Measurements from ENCODE around the gene PIK3CD. TPM values are rescaled to one million over a fixed set of nuclear protein-coding genes. Genes with fewer than 3 reads are reported as not detected.

The PIK3CD gene
- total RNA-seq, 1 donor from 2014 or later = 13.0 TPM

DNA sequence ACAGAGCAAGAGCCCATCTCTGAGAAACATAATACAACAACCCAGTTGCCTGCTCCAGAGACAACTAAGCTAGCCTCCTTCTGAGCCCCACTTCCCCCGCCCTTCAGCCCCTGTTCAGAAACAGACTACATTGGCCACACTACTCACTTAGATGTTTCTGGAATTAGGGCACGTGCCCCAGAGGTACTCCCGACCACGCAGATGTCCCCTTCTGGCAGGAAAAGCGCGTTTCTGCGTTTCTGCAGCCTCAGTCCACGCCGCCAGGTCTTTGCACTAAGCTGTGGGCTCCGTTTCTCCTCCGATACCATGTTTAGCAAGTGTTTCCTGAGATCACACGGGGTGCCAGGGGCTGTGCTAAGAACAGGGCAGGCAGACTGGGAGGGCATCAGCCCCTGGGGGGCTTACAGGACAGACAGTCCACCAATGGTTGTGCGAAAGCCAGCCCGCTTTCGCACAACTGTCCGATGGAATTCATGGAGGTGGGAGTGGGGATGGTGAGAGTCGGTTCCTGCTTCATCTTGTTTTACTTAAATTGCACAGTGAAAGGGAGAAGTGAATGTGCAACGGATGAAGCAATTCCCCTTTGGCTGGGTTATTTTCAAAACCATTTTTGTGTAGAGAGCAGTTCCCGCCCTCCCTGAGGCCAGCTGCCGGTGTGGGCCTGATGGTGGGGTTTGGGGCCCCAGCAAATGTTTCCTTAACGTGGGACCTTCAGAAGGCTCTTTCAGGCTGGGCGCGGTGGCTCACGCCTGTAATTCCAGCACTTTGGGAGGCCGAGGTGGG is 2.7 kb downstream of the PIK3CD start:
- DNase-seq (ENCODE audit: extremely low spot score in 2 of 2) = no peak
- TF ChIP-seq POLR2A (IDR thresholded peaks at IDR 0.05) (no peak), POLR2AphosphoS5 (IDR thresholded peaks at IDR 0.05; ENCODE audit: insufficient read depth in 1 of 2, low read depth in 1 of 2) (no peak)
- H3K27me3 ChIP-seq = no peaks in the 10 kb centered on the region

DNA sequence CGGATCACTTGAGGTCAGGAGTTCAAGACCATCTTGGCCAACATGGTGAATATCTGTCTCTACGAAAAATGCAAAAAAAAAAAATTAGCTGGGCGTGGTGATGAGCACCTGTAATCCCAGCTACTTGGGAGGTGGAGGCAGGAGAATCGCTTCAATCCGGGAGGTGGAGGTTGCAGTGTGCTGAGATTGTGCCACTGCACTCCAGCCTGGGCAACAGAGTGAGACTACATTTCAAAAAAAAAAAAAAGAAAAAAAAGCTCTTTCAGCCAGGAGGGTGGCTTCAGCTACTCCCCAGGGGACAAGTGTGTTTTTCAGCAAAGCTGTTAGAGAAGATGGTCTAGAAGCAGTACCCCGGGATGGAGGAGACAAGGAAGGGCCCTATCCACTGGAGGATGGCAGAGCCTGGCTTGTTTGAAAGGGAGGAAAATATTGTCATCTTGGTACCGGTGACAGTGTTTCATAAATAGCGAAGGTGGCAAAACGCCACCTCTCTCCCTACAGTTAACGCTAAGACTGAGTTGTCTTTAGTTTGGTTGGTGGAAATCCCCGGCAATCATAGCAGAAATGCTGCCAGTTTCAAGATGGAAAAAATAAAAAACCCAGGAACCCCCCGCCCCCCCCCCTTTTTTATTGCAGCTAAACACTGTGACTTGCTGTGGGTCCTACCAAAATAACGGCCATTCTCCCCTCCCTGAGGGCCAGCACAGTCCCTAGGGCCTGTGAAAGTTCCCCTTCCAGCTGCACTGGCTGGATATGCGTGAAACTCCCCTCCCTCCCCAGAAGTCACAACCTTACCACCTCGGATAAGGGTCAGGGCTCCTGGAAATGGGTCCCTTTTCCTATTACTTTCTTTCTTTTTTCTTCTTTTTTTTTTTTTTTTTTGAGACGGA is 3.5 kb downstream of the PIK3CD start:
- Histone ChIP-seq H3K4me1 (peaks cover 17% of the 10 kb centered on the region), H3K4me3 (no peak overlapping the region), H3K36me3 (no peaks in the 10 kb centered on the region), H3K27ac (no peak overlapping the region), H3K9me3 (no peaks in the 10 kb centered on the region), H3K27me3 (no peaks in the 10 kb centered on the region)
- intact Hi-C loops (cut with DNase I) = no loop called here
- DNase-seq (ENCODE audit: extremely low spot score in 2 of 2) = no peak
- TF ChIP-seq, protein P1, sequence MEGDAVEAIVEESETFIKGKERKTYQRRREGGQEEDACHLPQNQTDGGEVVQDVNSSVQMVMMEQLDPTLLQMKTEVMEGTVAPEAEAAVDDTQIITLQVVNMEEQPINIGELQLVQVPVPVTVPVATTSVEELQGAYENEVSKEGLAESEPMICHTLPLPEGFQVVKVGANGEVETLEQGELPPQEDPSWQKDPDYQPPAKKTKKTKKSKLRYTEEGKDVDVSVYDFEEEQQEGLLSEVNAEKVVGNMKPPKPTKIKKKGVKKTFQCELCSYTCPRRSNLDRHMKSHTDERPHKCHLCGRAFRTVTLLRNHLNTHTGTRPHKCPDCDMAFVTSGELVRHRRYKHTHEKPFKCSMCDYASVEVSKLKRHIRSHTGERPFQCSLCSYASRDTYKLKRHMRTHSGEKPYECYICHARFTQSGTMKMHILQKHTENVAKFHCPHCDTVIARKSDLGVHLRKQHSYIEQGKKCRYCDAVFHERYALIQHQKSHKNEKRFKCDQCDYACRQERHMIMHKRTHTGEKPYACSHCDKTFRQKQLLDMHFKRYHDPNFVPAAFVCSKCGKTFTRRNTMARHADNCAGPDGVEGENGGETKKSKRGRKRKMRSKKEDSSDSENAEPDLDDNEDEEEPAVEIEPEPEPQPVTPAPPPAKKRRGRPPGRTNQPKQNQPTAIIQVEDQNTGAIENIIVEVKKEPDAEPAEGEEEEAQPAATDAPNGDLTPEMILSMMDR (IDR thresholded peaks at IDR 0.05) = no peak
- TF ChIP-seq POLR2A (IDR thresholded peaks at IDR 0.05) = no peak
- no peak for TF ChIP-seq POLR2AphosphoS5 (IDR thresholded peaks at IDR 0.05; ENCODE audit: insufficient read depth in 1 of 2, low read depth in 1 of 2)

More for the DNA sequence above, 2.7 kb downstream of the PIK3CD start:
- no peak overlapping the region for H3K4me3 ChIP-seq
- no peak overlapping the region for H3K27ac ChIP-seq
- H3K4me1 ChIP-seq = peaks cover 11% of the 10 kb centered on the region
- intact Hi-C loops (cut with DNase I) = no loop called here
- no peaks in the 10 kb centered on the region for H3K9me3 ChIP-seq
- H3K36me3 ChIP-seq = no peaks in the 10 kb centered on the region

DNA sequence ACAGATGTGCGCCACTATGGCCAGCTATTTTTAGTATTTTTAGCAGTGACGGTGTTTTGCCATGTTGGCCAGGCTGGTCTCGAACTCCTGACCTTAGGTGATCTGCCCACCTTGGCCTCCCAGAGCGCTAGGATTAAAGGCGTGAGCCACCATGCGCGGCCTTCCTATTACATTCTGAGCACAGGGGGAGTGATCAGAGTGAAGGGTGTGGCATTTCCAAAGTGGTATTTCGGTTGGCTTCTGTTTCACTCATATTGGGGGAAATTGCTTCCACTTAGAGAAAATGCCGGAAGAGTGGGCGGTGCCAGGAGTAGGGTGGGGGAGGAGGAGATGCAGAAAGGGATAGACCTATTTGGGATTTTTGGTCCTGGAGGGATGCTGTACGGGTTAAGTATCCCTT is 4.3 kb downstream of the PIK3CD start:
- Histone ChIP-seq H3K36me3 (no peaks in the 10 kb centered on the region), H3K4me1 (peaks cover 17% of the 10 kb centered on the region), H3K27me3 (no peaks in the 10 kb centered on the region), H3K27ac (no peak overlapping the region), H3K9me3 (no peaks in the 10 kb centered on the region), H3K4me3 (no peak overlapping the region)
- DNase-seq (ENCODE audit: extremely low spot score in 2 of 2) = no peak
- TF ChIP-seq, protein P1 (IDR thresholded peaks at IDR 0.05) = no peak
- no peak for TF ChIP-seq POLR2A (IDR thresholded peaks at IDR 0.05)
- no peak for TF ChIP-seq POLR2AphosphoS5 (IDR thresholded peaks at IDR 0.05; ENCODE audit: insufficient read depth in 1 of 2, low read depth in 1 of 2)
- intact Hi-C loops (cut with DNase I) = no loop called here

DNA sequence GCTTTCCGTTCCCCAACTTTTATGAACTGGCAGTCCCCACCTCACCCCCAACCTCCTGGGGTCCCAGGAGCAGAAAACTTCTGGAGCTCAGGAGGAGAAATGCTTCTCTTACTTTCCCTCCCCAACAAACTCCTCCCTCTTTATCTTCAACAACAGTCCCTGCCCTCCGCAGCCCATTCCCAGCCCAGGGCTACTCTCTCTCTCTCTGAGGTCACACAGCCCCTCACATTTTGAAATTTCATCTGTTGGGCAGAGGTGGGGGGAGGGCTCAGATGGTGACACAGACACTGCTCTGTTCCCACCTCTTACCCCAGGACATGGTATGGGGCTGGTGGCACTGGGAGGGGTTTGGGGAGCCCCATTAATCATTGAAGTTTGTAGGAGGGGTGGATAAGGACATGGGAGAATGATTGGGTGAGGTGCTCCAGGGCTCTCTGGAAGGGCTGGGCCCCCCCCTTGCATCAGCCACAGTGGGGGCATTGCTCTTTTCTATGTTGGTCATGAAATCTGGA is 6.0 kb downstream of the PIK3CD start:
- intact Hi-C loops (cut with DNase I) = no loop called here
- no peak for DNase-seq (ENCODE audit: extremely low spot score in 2 of 2)
- TF ChIP-seq POLR2AphosphoS5 (IDR thresholded peaks at IDR 0.05; ENCODE audit: insufficient read depth in 1 of 2, low read depth in 1 of 2) (no peak), POLR2A (IDR thresholded peaks at IDR 0.05) (no peak)
- TF ChIP-seq, protein P1 (IDR thresholded peaks at IDR 0.05) = no peak
- peaks cover 12% of the 10 kb centered on the region for H3K4me1 ChIP-seq
- no peaks in the 10 kb centered on the region for H3K27me3 ChIP-seq
- H3K36me3 ChIP-seq = no peaks in the 10 kb centered on the region
- no peak overlapping the region for H3K27ac ChIP-seq
- H3K9me3 ChIP-seq = no peaks in the 10 kb centered on the region
- no peak overlapping the region for H3K4me3 ChIP-seq

DNA sequence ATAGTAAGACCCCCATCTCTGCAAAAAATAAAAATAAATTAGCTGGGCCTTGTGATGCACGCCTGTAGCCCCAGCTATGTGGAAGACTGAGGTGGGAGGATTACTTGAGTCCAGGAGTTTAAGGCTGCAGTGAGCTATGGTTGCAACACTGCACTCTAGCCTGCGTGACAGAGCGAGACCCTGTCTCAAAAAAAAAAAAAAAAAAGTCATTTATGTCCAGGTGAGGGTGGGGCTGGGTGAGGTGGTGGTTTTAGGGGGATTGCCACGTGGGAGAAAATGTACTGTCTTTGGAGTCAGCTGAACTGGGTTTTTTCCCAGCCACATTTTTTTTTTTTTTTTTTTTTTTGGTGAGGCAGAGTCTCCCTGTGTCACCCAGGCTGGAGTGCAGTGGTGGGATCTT is 6.7 kb downstream of the PIK3CD start:
- Histone ChIP-seq H3K36me3 (no peaks in the 10 kb centered on the region), H3K27ac (no peak overlapping the region)
- TF ChIP-seq POLR2AphosphoS5 (IDR thresholded peaks at IDR 0.05; ENCODE audit: insufficient read depth in 1 of 2, low read depth in 1 of 2) = no peak
- TF ChIP-seq, protein P1 (IDR thresholded peaks at IDR 0.05) = no peak
- TF ChIP-seq POLR2A (IDR thresholded peaks at IDR 0.05) = no peak

More for the DNA sequence above, 6.7 kb downstream of the PIK3CD start:
- DNase-seq (ENCODE audit: extremely low spot score in 2 of 2) = no peak
- intact Hi-C loops (cut with DNase I) = no loop called here
- Histone ChIP-seq H3K27me3 (no peaks in the 10 kb centered on the region), H3K9me3 (no peaks in the 10 kb centered on the region), H3K4me1 (peaks cover 9% of the 10 kb centered on the region), H3K4me3 (no peak overlapping the region)

Data from vagina (tissue), 2 donors.